CD4-positive, alpha-beta T cell (primary cell): Measurements from ENCODE around the gene CHST15. TPM values are rescaled to one million over a fixed set of nuclear protein-coding genes. Genes with fewer than 3 reads are reported as not detected.
A peak's percentile ranks its signal among the peaks of the same experiment; 100 is the strongest.

ENCODE experiments used
- ATAC-seq: fragments of 200-7000 bp; cut with Tn5 transposase; one replicate; pipeline ENCODE4 v1.10.0; 2022; ENCODE audit warnings: mild to moderate bottlenecking; ENCODE audit not compliant: poor library complexity
- CTCF ChIA-PET: fragments of 350-600 bp; sonication (Branson Sonifier 250); formaldehyde crosslinking; loops from one replicate; lab custom pipeline; 2021; ENCODE audit warnings: antibody characterized with exemption, inconsistent platforms; lab: Charles Lee
- POLR2A ChIA-PET: fragments of 350-600 bp; sonication (Branson Sonifier 250); formaldehyde crosslinking; loops from one replicate; lab custom pipeline; 2021; ENCODE audit warnings: antibody characterized with exemption, inconsistent platforms; lab: Charles Lee
- DNase-seq, 14 experiments: peaks; one replicate each; pipeline ENCODE4 v3.0.0-alpha.2; 2013 to 2020; ENCODE audit warnings: mixed read lengths in 2 of 14
- H3K27ac ChIP-seq, 2 donors: one replicate each; pipeline versions ENCODE4 v1.5.1 to v1.7.0; 2013; ENCODE audit warnings: low read length in 2 of 2, low read depth in 1 of 2, mild to moderate bottlenecking in 1 of 2
- H3K27me3 ChIP-seq, 2 experiments: 1 replicate in 1 of 2; 2 replicates in 1 of 2; pipeline versions ENCODE4 v1.6.1 to v1.7.0; 2013; ENCODE audit warnings: low read length in 2 of 2, control low read depth in 1 of 2, mild to moderate bottlenecking in 1 of 2, moderate library complexity in 1 of 2; ENCODE audit not compliant: insufficient read depth in 2 of 2, control insufficient read depth in 1 of 2
- H3K36me3 ChIP-seq: one replicate; pipeline ENCODE4 v1.6.1; 2013; ENCODE audit warnings: low read length, control low read depth; ENCODE audit not compliant: insufficient read depth
- H3K4me1 ChIP-seq: one replicate; pipeline ENCODE4 v1.6.1; 2013; ENCODE audit warnings: low read length, control low read depth; ENCODE audit not compliant: insufficient read depth
- H3K4me3 ChIP-seq: one replicate; pipeline ENCODE4 v1.5.1; 2013; ENCODE audit warnings: mild to moderate bottlenecking, low read length, moderate library complexity
- H3K9me3 ChIP-seq, 2 experiments: 1 replicate in 1 of 2; 2 replicates in 1 of 2; pipeline versions ENCODE4 v1.6.1 to v1.7.0; 2013; ENCODE audit warnings: low read length in 2 of 2, mild to moderate bottlenecking in 2 of 2, control low read depth in 1 of 2, moderate library complexity in 1 of 2; ENCODE audit not compliant: control insufficient read depth in 1 of 2, insufficient read depth in 1 of 2
- H3K27ac Mint-ChIP-seq: one replicate; pipeline ENCODE4 v1.8.0; 2020; ENCODE audit warnings: mixed read lengths
- H3K27me3 Mint-ChIP-seq: one replicate; pipeline ENCODE4 v1.8.0; 2021; ENCODE audit warnings: mixed read lengths
- H3K36me3 Mint-ChIP-seq: one replicate; pipeline ENCODE4 v1.8.0; 2021; ENCODE audit warnings: low read depth, mixed read lengths
- H3K4me1 Mint-ChIP-seq: one replicate; pipeline ENCODE4 v1.8.0; 2021; ENCODE audit warnings: low read depth, mixed read lengths
- H3K4me3 Mint-ChIP-seq: one replicate; pipeline ENCODE4 v1.8.0; 2020; ENCODE audit warnings: mild to moderate bottlenecking, mixed read lengths
- H3K9me3 Mint-ChIP-seq: one replicate; pipeline ENCODE4 v1.8.0; 2020; ENCODE audit warnings: mixed read lengths
- CTCF ChIP-seq: fragments of 200-600 bp; IDR thresholded peaks from one replicate; pipeline ENCODE4 v1.8.0; 2022; ENCODE audit warnings: antibody characterized with exemption, mild to moderate bottlenecking
- intact Hi-C, 2 experiments: fragments of 100-400 bp; cut with DNase I in 1 of 2; cut with micrococcal nuclease in 1 of 2; formaldehyde crosslinking; loops; one replicate each; pipeline versions ENCODE4 v1.15.1 to v1.9.0; 2023 to 2025; cut with DNase I, micrococcal nuclease
- total RNA-seq, 174 experiments: library from RNA in 2 of 174; stranded (reverse) in 2 of 174; gene quantifications; one replicate each; pipeline ENCODE4 v1.2.3 and lab custom pipeline; 2021 to 2026

CHST15 gene
- total RNA-seq, 2 experiments from 2014 or later = 0.42 to 0.52 TPM

GRCh38 chr10:124032971-124033886 is 60.2 kb downstream of the CHST15 start:
- DNase-seq (peak in 2 of 14 experiments; percentile 27 to 42), ATAC-seq (no peak)
- Mint-ChIP-seq H3K9me3 (no peaks in the 10 kb centered on the region), H3K27me3 (no peaks in the 10 kb centered on the region), H3K27ac (no peak overlapping the region), H3K4me3 (no peak overlapping the region), H3K4me1 (peaks cover 10% of the 10 kb centered on the region), H3K36me3 (no peaks in the 10 kb centered on the region)
- ChIA-PET CTCF (interaction anchor here (1.5 kb wide), 1 partner anchor 39 kb away, joined by 3 read pairs; no protein-coding TSS in a partner anchor), POLR2A (no interaction called here)
- no peaks in the 10 kb centered on the region for H3K36me3 ChIP-seq
- TF ChIP-seq CTCF = no peak
- no peak overlapping the region for H3K27ac ChIP-seq
- H3K4me3 ChIP-seq = no peak overlapping the region
- H3K4me1 ChIP-seq = peaks cover 12% of the 10 kb centered on the region
- H3K9me3 ChIP-seq = no peaks in the 10 kb centered on the region
- intact Hi-C loops = no loop called here
- no peaks in the 10 kb centered on the region for H3K27me3 ChIP-seq

GRCh38 chr10:124032087-124032935 is 61.1 kb downstream of the CHST15 start:
- POLR2A ChIA-PET = no interaction called here
- no peak for TF ChIP-seq CTCF
- Histone ChIP-seq H3K9me3 (no peaks in the 10 kb centered on the region), H3K4me1 (peaks cover 12% of the 10 kb centered on the region), H3K4me3 (no peak overlapping the region), H3K36me3 (no peaks in the 10 kb centered on the region), H3K27ac (no peak overlapping the region), H3K27me3 (no peaks in the 10 kb centered on the region)
- Mint-ChIP-seq H3K4me3 (no peak overlapping the region), H3K4me1 (peaks cover 10% of the 10 kb centered on the region), H3K9me3 (no peaks in the 10 kb centered on the region), H3K36me3 (no peaks in the 10 kb centered on the region), H3K27ac (no peak overlapping the region), H3K27me3 (no peaks in the 10 kb centered on the region)
- intact Hi-C loops = no loop called here
- ATAC-seq = no peak
- CTCF ChIA-PET = interaction anchor here (1.5 kb wide), 1 partner anchor 38 kb away, joined by 3 read pairs; no protein-coding TSS in a partner anchor
- DNase-seq = no peak

GRCh38 chr10:124030492-124031110 is 62.8 kb downstream of the CHST15 start:
- CTCF ChIA-PET = no interaction called here
- no peak for DNase-seq
- H3K27ac Mint-ChIP-seq = no peak overlapping the region

More at GRCh38 chr10:124030492-124031110, 62.8 kb downstream of the CHST15 start:
- POLR2A ChIA-PET = no interaction called here
- Histone ChIP-seq H3K27ac (no peak overlapping the region), H3K4me3 (no peak overlapping the region), H3K4me1 (peaks cover 8% of the 10 kb centered on the region), H3K27me3 (no peaks in the 10 kb centered on the region), H3K36me3 (no peaks in the 10 kb centered on the region), H3K9me3 (no peaks in the 10 kb centered on the region)
- Mint-ChIP-seq H3K4me3 (no peak overlapping the region), H3K4me1 (peaks cover 4% of the 10 kb centered on the region), H3K36me3 (no peaks in the 10 kb centered on the region), H3K9me3 (no peaks in the 10 kb centered on the region), H3K27me3 (no peaks in the 10 kb centered on the region)
- intact Hi-C loops = no loop called here
- ATAC-seq = no peak
- no peak for TF ChIP-seq CTCF
